ENCODE data around the gene TLX1.
A peak's percentile ranks its signal among the peaks of the same experiment; 100 is the strongest.

Gene TLX1

DNA sequence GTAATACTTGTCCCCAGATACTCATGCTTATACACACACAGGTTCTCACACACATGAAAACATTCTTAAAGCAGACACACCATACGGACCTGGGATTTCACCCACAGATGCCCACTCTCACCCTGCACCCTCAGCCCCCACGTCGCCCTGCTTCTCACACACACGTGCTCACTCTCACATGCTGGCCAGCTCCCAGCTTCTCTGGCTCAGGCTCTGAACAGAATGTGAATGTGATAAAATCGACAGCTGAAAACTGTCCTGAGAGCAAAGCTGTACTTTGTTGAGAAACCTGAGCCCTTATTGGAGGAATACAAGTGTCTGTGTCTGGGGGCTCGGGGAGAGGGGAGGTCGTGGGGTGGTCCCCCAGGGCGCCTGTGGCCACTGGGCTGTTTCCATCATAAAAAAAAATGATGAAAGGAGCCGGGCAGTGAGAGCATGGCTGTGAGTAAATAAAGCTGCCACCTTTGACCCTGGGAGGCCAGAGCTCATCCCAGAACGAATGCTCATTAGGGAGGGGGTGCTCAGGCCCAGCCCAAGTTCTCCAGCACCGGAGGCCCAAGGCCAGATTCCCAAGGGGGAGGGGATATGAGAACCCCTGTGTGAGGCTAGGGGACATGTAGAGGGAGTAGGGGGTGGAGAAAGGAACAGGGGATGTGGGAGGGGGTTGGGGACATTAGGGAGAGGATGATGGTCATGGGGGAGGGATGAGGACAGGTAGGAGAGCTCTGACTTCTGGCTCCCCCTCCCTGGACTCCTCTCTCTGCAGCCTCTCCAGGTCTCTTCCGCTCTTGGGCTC lies 18.1 kb upstream of the TLX1 start:
- no peak for DNase-seq

DNA sequence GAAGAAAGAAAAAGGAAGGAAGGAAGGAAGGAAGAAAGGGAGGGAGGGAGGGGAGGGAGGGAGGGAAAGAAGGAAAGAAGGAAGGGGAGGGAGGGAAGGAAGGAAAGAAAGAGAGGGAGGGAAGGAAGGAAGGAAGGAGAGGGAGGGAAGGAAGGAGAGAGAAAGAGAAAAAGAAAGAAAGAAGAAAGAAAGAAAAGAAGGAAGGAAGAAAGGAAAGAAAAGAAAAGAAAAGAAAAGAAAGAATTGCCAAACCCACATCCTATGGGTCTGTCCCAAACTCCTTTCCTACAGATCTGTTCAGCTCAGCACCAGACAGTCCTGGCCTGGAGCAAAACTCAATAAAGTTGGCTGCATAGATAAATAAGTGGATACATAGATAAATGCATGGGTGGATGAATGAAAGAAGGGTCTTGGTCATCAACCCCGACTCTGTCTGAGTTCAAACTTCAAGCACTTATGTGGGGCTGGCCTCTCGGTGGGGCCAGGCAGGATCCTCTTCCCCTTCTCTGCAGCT lies 17.2 kb upstream of the TLX1 start:
- no peak for DNase-seq

DNA sequence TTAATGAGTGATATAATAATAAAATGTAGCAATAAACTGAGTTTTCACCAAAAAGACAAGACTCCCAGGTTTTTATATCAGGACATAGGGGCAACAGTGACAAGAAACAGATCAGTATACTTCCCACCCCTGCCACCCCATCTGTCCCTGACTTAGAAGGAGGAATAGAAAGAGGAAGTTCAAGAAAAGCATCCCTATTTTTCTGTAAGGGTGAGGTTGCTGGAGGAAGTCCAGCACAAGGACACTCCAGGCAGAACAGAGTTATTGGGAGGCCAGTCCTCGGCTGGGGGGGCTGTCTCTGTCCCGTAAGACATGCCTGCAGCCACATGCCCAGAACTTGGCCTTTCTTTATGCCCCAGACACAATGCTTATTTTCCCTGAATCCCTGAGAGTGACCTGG lies 16.5 kb upstream of the TLX1 start:
- DNase-seq = no peak

DNA sequence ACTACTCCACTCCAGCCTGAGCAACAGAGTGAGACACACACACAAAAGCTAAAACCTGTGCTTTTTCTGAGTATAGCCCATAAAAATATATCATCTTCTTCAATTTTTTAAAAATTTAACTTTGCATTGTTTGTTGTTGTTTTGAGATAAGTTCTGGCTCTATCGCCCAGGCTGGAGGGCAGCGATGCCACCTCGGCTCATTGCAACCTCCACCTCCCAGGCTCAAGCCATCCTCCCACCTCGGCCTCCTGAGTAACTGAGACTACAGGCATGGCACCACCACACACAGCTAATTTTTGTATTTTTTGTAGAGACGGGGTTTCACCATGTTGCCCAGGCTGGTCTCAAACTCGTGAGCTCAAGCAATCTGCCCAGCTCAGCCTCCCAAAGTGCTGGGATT lies 14.3 kb upstream of the TLX1 start:
- no peak for DNase-seq

DNA sequence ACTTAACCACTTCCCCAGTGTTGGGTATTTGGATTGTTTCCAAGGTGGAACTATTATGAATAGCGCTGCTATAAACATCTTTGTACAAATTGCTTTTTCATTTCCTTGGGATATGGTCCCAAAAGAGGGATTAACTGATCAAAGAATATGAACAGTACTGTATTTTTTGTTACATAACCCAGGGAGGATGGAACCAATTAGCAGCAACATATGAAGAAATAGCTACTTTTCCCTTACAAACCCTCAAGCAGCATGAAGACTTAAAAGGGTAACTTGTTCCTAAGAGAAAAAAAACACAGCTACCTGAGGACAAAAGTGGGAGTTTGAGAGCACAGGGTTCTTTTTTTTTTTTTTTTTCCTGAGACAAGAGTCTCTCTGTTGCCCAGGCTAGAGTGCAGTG lies 13.1 kb upstream of the TLX1 start:
- DNase-seq = no peak

DNA sequence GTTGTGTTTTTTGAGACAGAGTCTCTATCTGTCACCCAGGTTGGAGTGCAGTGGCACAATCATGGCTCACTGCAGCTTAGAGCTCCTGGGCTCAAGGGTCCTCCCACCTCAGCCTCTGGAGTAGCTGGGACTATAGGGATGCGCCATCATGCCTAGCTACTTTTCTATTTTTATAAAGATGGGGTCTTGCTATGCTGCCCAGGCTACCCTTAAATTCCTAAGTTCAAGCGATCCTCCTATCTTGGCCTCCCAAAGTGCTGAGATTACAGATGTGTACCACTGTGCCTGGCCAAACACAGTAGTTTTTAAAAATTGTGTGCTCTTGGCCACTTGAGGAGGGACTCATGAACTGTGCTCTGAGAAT lies 10.6 kb upstream of the TLX1 start:
- no peak for DNase-seq

DNA sequence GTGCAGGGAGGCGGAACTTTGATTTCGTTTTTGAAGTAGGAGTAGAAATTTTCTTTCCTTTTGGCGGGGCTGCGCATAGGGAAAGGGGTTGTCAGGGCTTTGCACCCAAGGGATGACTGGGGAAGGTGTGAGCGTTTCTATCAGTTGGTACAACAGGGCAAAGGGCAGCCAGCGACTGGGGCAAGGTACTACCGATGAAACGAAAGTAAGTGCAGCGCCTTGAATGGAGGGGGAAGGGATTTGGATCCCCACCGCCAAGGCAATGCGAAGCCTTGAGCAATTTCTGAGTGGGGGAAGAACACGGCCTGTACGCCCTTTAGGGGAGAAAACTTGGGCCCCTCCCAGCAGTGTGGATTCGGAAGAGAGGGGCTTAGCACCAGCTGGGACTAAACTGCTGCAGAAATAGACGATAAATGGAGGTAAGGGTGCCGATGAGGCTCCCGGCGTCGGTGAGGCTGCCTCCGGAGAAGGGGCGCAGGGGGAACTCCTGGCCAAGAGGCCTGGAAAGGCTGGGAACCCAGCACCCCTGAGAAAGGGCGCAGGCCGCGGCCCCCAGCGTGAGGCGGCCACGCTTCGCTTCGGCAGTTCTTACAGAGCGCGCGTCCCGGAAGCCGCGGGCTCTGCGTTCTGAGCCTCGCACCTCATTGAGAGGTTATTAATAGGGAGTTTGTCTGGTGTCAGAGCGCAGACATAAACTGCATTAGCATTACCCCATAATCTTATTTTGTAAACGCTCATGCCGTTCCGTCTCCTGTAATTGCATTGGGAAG lies 10.0 kb upstream of the TLX1 start:
- DNase-seq = peak; percentile 41 to 46

GRCh38 chr10:101121654-101122031 lies 9.5 kb upstream of the TLX1 start:
- no peak for DNase-seq

DNA sequence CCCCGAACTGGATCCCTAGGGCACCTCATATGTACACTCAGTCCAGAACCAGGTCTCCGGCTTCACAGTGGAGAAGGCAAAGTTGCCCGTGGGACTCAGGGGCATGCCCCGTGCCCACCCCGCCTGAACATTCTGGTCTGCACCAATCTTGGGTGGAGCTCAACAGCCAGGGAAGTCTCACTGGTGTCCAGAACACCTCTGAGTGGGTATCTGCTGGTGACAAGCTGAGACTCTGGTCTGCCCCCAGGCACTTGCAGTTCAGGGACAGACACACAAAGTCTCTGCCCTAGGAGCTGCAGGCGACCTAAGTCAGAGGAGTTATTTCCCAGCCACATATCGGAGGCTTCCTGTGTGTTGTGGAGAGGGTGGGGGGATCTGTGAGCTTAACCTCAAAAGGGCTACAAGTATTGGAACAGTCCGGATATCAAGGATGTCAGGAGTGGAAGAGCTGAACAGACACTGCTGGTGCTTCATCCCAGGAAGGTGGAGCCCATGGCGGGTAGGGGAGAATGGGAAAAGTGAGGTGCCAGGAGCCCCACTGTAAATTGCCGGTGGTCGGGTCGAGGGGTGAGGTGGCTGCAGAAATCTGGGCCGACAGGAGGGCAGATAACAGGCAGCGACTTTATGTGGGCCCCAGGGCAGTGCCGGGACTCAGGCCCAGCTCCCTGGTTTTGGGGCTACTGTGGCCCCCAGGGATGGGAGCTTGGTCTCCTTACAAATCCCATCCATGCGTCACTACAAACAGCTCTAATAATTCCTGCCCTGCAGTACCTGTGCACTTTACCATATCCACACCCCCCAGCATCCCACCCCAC lies 8.6 kb upstream of the TLX1 start:
- DNase-seq = no peak

GRCh38 chr10:101123085-101123814 lies 7.8 kb upstream of the TLX1 start:
- DNase-seq = no peak

GRCh38 chr10:101123815-101124617 lies 7.1 kb upstream of the TLX1 start:
- no peak for DNase-seq

DNA sequence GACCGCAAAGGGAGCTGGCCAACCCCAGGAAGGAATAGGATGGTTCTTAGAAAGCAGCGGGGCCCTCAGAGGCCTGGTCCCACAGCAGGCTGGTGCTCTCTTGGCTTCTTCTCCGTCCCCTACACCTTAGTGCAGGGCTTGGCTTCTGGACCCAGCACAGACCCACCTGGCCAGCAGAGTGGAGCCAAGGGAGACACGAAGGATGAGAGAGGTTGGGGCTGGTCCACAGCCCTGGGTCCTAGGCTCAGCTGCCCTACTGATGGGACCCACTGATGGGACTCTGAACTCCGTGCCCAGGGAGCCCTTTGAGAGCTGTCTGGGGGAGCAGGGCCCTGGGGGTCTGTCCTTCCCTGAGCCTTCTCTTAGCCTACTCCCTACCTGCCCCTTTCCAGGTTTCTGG lies 6.2 kb upstream of the TLX1 start:
- no peak for DNase-seq

GRCh38 chr10:101126684-101127628 lies 4.1 kb upstream of the TLX1 start:
- no peak for DNase-seq

- DNase-seq = no peak
Observed at GRCh38 chr10:101130141-101130540, 959 bp upstream of the TLX1 start.

GRCh38 chr10:101131962-101132635 lies 999 bp downstream of the TLX1 start:
- no peak for DNase-seq

- DNase-seq = no peak
Observed at GRCh38 chr10:101132636-101133473, 1.8 kb downstream of the TLX1 start.

- no peak for DNase-seq
Observed at GRCh38 chr10:101133489-101134298, 2.6 kb downstream of the TLX1 start.

Measured in stimulated activated CD4-positive, alpha-beta T cell treated with anti-CD3 and anti-CD28 coated beads, Interleukin-2, amount 100 ng/mL, for 24 hours (primary cell).